Trophoblast cell (in vitro differentiated cells and primary cell): ENCODE measurements around the gene ACVRL1.

Experiments
- DNase-seq, 2 donors: peaks; one replicate each; pipeline ENCODE4 v3.0.0-alpha.2; 2016
- H2AFZ ChIP-seq: 2 replicates; pipeline ENCODE4 v1.6.1; 2013; ENCODE audit warnings: low read length, moderate library complexity, mild to moderate bottlenecking; ENCODE audit not compliant: insufficient read depth, poor library complexity
- H2AK5ac ChIP-seq: 2 replicates; pipeline ENCODE4 v1.6.1; 2013; ENCODE audit warnings: mild to moderate bottlenecking, low read length
- H2BK120ac ChIP-seq: 2 replicates; pipeline ENCODE4 v1.6.1; 2013; ENCODE audit warnings: low read length, mild to moderate bottlenecking, moderate library complexity; ENCODE audit not compliant: insufficient read depth, poor library complexity
- H2BK12ac ChIP-seq: 2 replicates; pipeline ENCODE4 v1.6.1; 2013; ENCODE audit warnings: mild to moderate bottlenecking, low read length, moderate library complexity
- H2BK5ac ChIP-seq: 2 replicates; pipeline ENCODE4 v1.6.1; 2013; ENCODE audit warnings: low read length, low read depth, moderate library complexity, mild to moderate bottlenecking; ENCODE audit not compliant: poor library complexity
- H3K14ac ChIP-seq: 2 replicates; pipeline ENCODE4 v1.6.1; 2013; ENCODE audit warnings: mild to moderate bottlenecking, low read length
- H3K18ac ChIP-seq: 2 replicates; pipeline ENCODE4 v1.6.1; 2013; ENCODE audit warnings: mild to moderate bottlenecking, low read length
- H3K23ac ChIP-seq: 2 replicates; pipeline ENCODE4 v1.6.1; 2013; ENCODE audit warnings: low read length
- H3K27ac ChIP-seq: 2 replicates; pipeline ENCODE4 v1.5.1; 2013; ENCODE audit warnings: low read depth, mild to moderate bottlenecking, inconsistent platforms, low read length, moderate library complexity
- H3K27me3 ChIP-seq: 2 replicates; pipeline ENCODE4 v1.6.1; 2013; ENCODE audit warnings: inconsistent platforms, mild to moderate bottlenecking, low read length, moderate library complexity; ENCODE audit not compliant: insufficient read depth
- H3K36me3 ChIP-seq, 2 experiments: 1 replicate in 1 of 2; 2 replicates in 1 of 2; pipeline ENCODE4 v1.6.1; 2013; ENCODE audit warnings: low read length in 2 of 2, mild to moderate bottlenecking in 2 of 2, moderate library complexity in 1 of 2; ENCODE audit not compliant: insufficient read depth in 2 of 2, control insufficient read depth in 1 of 2
- H3K4ac ChIP-seq: 2 replicates; pipeline ENCODE4 v1.6.1; 2013; ENCODE audit warnings: low read depth, mild to moderate bottlenecking, low read length, moderate library complexity
- H3K4me1 ChIP-seq, 2 experiments: 1 replicate in 1 of 2; 2 replicates in 1 of 2; pipeline ENCODE4 v1.6.1; 2013; ENCODE audit warnings: low read length in 2 of 2, mild to moderate bottlenecking in 2 of 2, moderate library complexity in 1 of 2; ENCODE audit not compliant: insufficient read depth in 2 of 2, control insufficient read depth in 1 of 2
- H3K4me2 ChIP-seq: 2 replicates; pipeline ENCODE4 v1.6.1; 2013; ENCODE audit warnings: inconsistent platforms, mild to moderate bottlenecking, low read length, moderate library complexity
- H3K4me3 ChIP-seq: 2 replicates; pipeline ENCODE4 v1.5.1; 2013; ENCODE audit warnings: mild to moderate bottlenecking, low read depth, low read length, inconsistent platforms
- H3K79me1 ChIP-seq: one replicate; pipeline ENCODE4 v1.6.1; 2013; ENCODE audit warnings: low read length
- H3K79me2 ChIP-seq: 2 replicates; pipeline ENCODE4 v1.6.1; 2013; ENCODE audit warnings: low read length, mild to moderate bottlenecking; ENCODE audit not compliant: control insufficient read depth, insufficient read depth, poor library complexity
- H3K9ac ChIP-seq: 2 replicates; pipeline ENCODE4 v1.6.1; 2013; ENCODE audit warnings: mild to moderate bottlenecking, low read length
- H3K9me3 ChIP-seq: 2 replicates; pipeline ENCODE4 v1.6.1; 2013; ENCODE audit warnings: low read depth, mild to moderate bottlenecking, control low read depth, inconsistent platforms, low read length; ENCODE audit not compliant: insufficient read depth
- H4K12ac ChIP-seq: 2 replicates; pipeline ENCODE4 v1.6.1; 2013; ENCODE audit warnings: low read depth, mild to moderate bottlenecking, low read length, moderate library complexity
- H4K8ac ChIP-seq: 2 replicates; pipeline ENCODE4 v1.6.1; 2013; ENCODE audit warnings: low read depth, mild to moderate bottlenecking, low read length, moderate library complexity
- H4K91ac ChIP-seq: one replicate; pipeline ENCODE4 v1.6.1; 2013; ENCODE audit warnings: low read depth, mild to moderate bottlenecking, low read length, moderate library complexity
- WGBS: extraction: QIAGEN DNeasy Blood & Tissue Kit; methylation state at CpG from one replicate; pipeline ENCODE4 v1.1.7; 2013; ENCODE audit warnings: missing lambda C conversion rate; ENCODE audit not compliant: insufficient read length, insufficient coverage; ENCODE audit errors: extremely low coverage; 5-methylcytosine and 5-hydroxymethylcytosine counted together

The ACVRL1 gene

DNA sequence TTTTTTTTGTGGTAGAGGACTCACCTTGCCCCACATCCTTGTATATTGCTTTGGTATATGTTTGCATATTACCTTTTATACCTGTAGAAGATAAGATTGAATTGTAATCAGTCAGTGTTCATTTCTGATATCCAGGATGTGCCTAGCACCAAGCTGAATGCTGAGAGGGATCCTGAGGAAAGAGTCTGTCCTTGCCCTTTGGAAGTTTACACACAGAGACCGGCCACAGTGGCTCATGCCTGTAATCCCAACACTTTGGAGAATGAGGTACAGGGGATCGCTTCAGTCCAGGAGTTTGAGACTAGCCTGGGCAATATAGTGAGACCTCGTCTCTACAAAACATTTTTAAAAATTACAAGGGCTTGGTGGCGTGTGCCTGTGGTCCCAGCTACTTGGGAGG is 52.6 kb downstream of the ACVRL1 start:
- Histone ChIP-seq H3K4me3 (no peak overlapping the region), H3K9ac (no peak overlapping the region), H3K4me2 (no peak overlapping the region), H2BK120ac (no peak overlapping the region), H2AFZ (no peak overlapping the region), H3K9me3 (no peaks in the 10 kb centered on the region), H3K18ac (no peak overlapping the region), H3K23ac (no peak overlapping the region), H3K27ac (no peak overlapping the region), H4K12ac (no peak overlapping the region), H3K79me1 (no peaks in the 10 kb centered on the region), H3K79me2 (no peaks in the 10 kb centered on the region), H3K27me3 (no peaks in the 10 kb centered on the region), H2BK12ac (no peak overlapping the region), H3K14ac (no peak overlapping the region), H2AK5ac (no peak overlapping the region), H3K4me1 (peaks cover 0 to 2% of the 10 kb centered on the region in 2 experiments), H3K4ac (no peak overlapping the region), H4K91ac (no peak overlapping the region), H3K36me3 (no peaks in the 10 kb centered on the region), H4K8ac (no peak overlapping the region), H2BK5ac (no peak overlapping the region)
- WGBS = no CpG with 5 or more reads among the region's 4 CpGs
- no peak for DNase-seq

DNA sequence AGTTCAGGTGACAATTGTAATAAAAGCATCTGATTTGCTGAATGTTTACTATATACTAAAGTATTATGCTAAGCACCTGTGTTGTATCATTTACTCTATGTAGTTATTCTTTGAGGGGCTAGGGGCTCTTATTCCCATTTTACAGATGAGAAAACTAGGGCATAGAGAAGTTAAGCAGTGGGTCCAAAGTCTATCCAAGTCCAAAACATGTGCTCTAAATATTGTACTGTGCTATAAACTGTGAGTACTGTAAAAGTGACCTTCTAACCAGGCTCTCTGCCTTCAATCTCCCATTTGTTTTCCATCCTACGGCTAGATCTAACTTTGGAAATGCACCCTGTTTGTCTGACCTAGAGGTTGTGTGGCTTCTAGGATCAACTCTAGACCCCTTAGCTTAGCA is 53.2 kb downstream of the ACVRL1 start:
- no peaks in the 10 kb centered on the region for H3K9me3 ChIP-seq
- H4K12ac ChIP-seq = no peak overlapping the region

GRCh38 chr12:51960890-51961289 is 53.6 kb downstream of the ACVRL1 start:
- Histone ChIP-seq H4K91ac (no peak overlapping the region), H3K23ac (no peak overlapping the region), H4K8ac (no peak overlapping the region), H3K9ac (no peak overlapping the region), H3K79me2 (no peaks in the 10 kb centered on the region), H3K4me3 (no peak overlapping the region), H3K79me1 (no peaks in the 10 kb centered on the region), H4K12ac (no peak overlapping the region), H2BK12ac (no peak overlapping the region), H2BK120ac (no peak overlapping the region), H3K27ac (no peak overlapping the region), H3K9me3 (no peaks in the 10 kb centered on the region), H2AFZ (no peak overlapping the region), H3K36me3 (no peaks in the 10 kb centered on the region), H3K4ac (no peak overlapping the region), H2AK5ac (no peak overlapping the region), H2BK5ac (no peak overlapping the region), H3K18ac (no peak overlapping the region), H3K27me3 (no peaks in the 10 kb centered on the region), H3K14ac (no peak overlapping the region), H3K4me1 (peaks cover 0 to 2% of the 10 kb centered on the region in 2 experiments), H3K4me2 (no peak overlapping the region)
- WGBS = no CpG with 5 or more reads among the region's 6 CpGs
- DNase-seq = no peak

More for the DNA sequence above, 53.2 kb downstream of the ACVRL1 start:
- Histone ChIP-seq H3K4me1 (peaks cover 0 to 2% of the 10 kb centered on the region in 2 experiments), H3K4me3 (no peak overlapping the region), H3K23ac (no peak overlapping the region), H4K91ac (no peak overlapping the region), H3K9ac (no peak overlapping the region), H3K36me3 (no peaks in the 10 kb centered on the region), H2AFZ (no peak overlapping the region), H4K8ac (no peak overlapping the region), H2BK120ac (no peak overlapping the region), H3K4ac (no peak overlapping the region), H3K27me3 (no peaks in the 10 kb centered on the region), H3K14ac (no peak overlapping the region), H2BK5ac (no peak overlapping the region), H3K4me2 (no peak overlapping the region), H2AK5ac (no peak overlapping the region), H3K18ac (no peak overlapping the region), H2BK12ac (no peak overlapping the region), H3K79me1 (no peaks in the 10 kb centered on the region), H3K27ac (no peak overlapping the region), H3K79me2 (no peaks in the 10 kb centered on the region)
- WGBS = no CpG with 5 or more reads among the region's 1 CpG
- DNase-seq = no peak

- Histone ChIP-seq H3K4me3 (no peak overlapping the region), H3K9me3 (no peaks in the 10 kb centered on the region), H3K9ac (no peak overlapping the region), H2BK120ac (no peak overlapping the region), H3K79me1 (no peaks in the 10 kb centered on the region), H2AK5ac (no peak overlapping the region), H3K18ac (no peak overlapping the region), H3K4me2 (no peak overlapping the region), H4K12ac (no peak overlapping the region), H2BK5ac (no peak overlapping the region), H4K8ac (no peak overlapping the region), H3K4ac (no peak overlapping the region), H3K23ac (no peak overlapping the region), H3K4me1 (peaks cover 0 to 2% of the 10 kb centered on the region in 2 experiments), H3K79me2 (no peaks in the 10 kb centered on the region), H3K36me3 (no peaks in the 10 kb centered on the region), H4K91ac (no peak overlapping the region), H2AFZ (no peak overlapping the region), H3K27ac (no peak overlapping the region), H2BK12ac (no peak overlapping the region), H3K14ac (no peak overlapping the region), H3K27me3 (no peaks in the 10 kb centered on the region)
- no peak for DNase-seq
- WGBS = no CpG with 5 or more reads among the region's 1 CpG
These were observed 54.5 kb downstream of the ACVRL1 start for GRCh38 chr12:51961834-51962233.
